ENCODE data around the gene FBF1.

- TF ChIP-seq EZH2 (IDR thresholded peaks at IDR 0.05; ENCODE audit: borderline replicate concordance, low read depth, low read length, poor library complexity, severe bottlenecking) (no peak), CTCF (conservative IDR thresholded peaks at IDR 0.05; ENCODE audit: low read depth, low read length) (no peak)
Measured at GRCh38 chr17:75919611-75920010, 21.2 kb downstream of the FBF1 start.

All from A673 (cell line).